ENCODE measurements around the gene AHRR. TPM values are rescaled to one million over a fixed set of nuclear protein-coding genes. Genes with fewer than 3 reads are reported as not detected.

AHRR gene
- total and polyA plus RNA-seq, 9 of the 15 experiments (the other 6 are each of a cell fraction or from before 2014, with no cell fraction given): 0.06 to 1.6 (median 0.75) TPM; not detected in 1

DNA sequence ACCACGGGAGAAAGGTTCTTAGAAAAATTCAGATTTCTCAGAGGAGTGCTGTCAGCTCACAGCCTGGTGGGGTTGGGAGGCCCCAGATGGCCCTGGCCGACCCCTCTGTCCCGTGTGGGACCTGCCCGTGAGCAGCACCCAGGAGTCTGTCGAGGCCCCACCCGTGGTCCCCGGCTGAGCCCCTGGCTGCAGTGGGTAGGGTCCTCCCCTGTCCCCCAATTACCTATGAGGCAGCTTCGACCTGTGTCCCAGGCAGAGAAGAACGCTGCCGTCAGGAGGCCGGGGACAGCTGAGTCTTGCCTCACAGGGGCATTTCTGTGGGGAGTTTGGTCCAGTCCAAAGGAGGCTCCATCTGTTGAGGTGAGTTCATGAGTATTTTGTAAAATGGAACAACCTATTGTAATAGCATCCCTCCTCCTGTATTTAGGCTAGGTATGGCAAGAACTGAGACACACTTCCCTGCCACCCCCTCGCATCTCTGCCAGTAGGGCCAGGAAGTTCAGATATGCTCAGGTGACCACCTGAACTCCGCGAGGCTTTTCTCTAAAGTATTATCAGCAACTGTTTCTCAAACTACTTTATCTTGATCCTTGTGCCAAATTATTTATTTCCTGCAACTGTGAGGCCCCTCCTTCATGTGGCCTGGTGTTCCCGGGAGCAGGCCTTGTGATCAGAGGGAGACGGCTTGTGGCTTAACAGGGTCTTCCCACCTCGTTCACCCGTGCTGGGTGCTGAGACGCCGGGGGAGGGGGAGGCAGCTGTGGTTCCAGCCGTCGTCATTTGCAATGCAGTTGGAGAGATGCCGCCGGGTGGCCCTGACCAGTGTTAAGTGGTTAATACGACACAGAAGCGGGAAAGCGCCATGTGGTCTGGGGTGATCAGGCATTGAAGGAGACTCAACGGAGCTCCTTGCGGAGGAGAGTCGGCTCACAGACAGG is 1.7 kb downstream of the AHRR start:
- intact Hi-C loops (cut with micrococcal nuclease): no loop called here
- DNase-seq (ENCODE audit: extremely low read depth in 1 of 4, low spot score in 3 of 4) (no peak), FAIRE-seq (peak; percentile 26), ATAC-seq (no peak)
- Histone ChIP-seq H3K27me3 (ENCODE audit: control insufficient read depth in 2 of 2, insufficient read depth in 2 of 2, low read length in 2 of 2) (peaks cover 12 to 42% of the 10 kb centered on the region in 2 experiments; a peak in 4 of 5 replicates), H3K36me3 (ENCODE audit: control insufficient read depth, insufficient read depth, low read length) (no peaks in the 10 kb centered on the region), H3K9me3 (replicated peaks; ENCODE audit: control insufficient read depth, insufficient read depth, low read depth, low read length) (no peaks in the 10 kb centered on the region), H2AFZ (ENCODE audit: low read depth, low read length) (no peak overlapping the region), H3K4me1 (replicated peaks in 1 of 2; ENCODE audit: control insufficient read depth in 2 of 2, insufficient read depth in 2 of 2, low read length in 2 of 2) (peaks cover 0 to 44% of the 10 kb centered on the region in 2 experiments; a peak in 2 of 5 replicates), H3K79me2 (ENCODE audit: control insufficient read depth, insufficient read depth, low read length) (no peaks in the 10 kb centered on the region), H3K4me3 (no peak overlapping the region), H4K20me1 (replicated peaks; ENCODE audit: control insufficient read depth, insufficient read depth, low read length) (no peaks in the 10 kb centered on the region; the same call in 1 of the 2 replicates), H3K9me1 (ENCODE audit: control insufficient read depth, insufficient read depth, low read length) (no peaks in the 10 kb centered on the region), H3K27ac (ENCODE audit: extremely low read depth, low read depth, low read length) (no peak overlapping the region), H3K9ac (ENCODE audit: insufficient read depth in 1 of 2, low read depth in 2 of 2, low read length in 2 of 2) (peak overlapping the region in 1 of 2 experiments; percentile 68; a peak in 2 of 4 replicates), H3K4me2 (ENCODE audit: insufficient read depth, low read length) (no peak overlapping the region)
- no TSS peak for BruUV-seq (replicated peaks)
- WGBS (ENCODE audit: insufficient coverage, low coverage, missing lambda C conversion rate): 26% methylated on average over 30 of the region's 30 CpGs
- ChIA-PET CTCF (ENCODE audit: low intra/inter-chr PET ratio) (no interaction called here), POLR2A (interaction anchor here (0.7 to 1.5 kb wide), 2 partner anchors 17 to 27 kb away, joined by 3 read pairs; no protein-coding TSS in a partner anchor)
- in situ Hi-C loops (cut with MboI): no loop called here
- TF ChIP-seq, protein P1, sequence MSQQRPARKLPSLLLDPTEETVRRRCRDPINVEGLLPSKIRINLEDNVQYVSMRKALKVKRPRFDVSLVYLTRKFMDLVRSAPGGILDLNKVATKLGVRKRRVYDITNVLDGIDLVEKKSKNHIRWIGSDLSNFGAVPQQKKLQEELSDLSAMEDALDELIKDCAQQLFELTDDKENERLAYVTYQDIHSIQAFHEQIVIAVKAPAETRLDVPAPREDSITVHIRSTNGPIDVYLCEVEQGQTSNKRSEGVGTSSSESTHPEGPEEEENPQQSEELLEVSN (IDR thresholded peaks at IDR 0.05; ENCODE audit: borderline replicate concordance in 1 of 2, extremely low read depth in 1 of 2, insufficient read depth in 1 of 2, insufficient read length in 1 of 2, low read depth in 1 of 2, low read length in 1 of 2, poor library complexity in 1 of 2, severe bottlenecking in 1 of 2): peak; percentile 67 to 93
- no peak for TF ChIP-seq PCBP1 (IDR thresholded peaks at IDR 0.05; ENCODE audit: low read depth, low read length, poor library complexity, severe bottlenecking)
- TF ChIP-seq WHSC1 (IDR thresholded peaks at IDR 0.05; ENCODE audit: low read length): no peak
- TF ChIP-seq, protein P2, sequence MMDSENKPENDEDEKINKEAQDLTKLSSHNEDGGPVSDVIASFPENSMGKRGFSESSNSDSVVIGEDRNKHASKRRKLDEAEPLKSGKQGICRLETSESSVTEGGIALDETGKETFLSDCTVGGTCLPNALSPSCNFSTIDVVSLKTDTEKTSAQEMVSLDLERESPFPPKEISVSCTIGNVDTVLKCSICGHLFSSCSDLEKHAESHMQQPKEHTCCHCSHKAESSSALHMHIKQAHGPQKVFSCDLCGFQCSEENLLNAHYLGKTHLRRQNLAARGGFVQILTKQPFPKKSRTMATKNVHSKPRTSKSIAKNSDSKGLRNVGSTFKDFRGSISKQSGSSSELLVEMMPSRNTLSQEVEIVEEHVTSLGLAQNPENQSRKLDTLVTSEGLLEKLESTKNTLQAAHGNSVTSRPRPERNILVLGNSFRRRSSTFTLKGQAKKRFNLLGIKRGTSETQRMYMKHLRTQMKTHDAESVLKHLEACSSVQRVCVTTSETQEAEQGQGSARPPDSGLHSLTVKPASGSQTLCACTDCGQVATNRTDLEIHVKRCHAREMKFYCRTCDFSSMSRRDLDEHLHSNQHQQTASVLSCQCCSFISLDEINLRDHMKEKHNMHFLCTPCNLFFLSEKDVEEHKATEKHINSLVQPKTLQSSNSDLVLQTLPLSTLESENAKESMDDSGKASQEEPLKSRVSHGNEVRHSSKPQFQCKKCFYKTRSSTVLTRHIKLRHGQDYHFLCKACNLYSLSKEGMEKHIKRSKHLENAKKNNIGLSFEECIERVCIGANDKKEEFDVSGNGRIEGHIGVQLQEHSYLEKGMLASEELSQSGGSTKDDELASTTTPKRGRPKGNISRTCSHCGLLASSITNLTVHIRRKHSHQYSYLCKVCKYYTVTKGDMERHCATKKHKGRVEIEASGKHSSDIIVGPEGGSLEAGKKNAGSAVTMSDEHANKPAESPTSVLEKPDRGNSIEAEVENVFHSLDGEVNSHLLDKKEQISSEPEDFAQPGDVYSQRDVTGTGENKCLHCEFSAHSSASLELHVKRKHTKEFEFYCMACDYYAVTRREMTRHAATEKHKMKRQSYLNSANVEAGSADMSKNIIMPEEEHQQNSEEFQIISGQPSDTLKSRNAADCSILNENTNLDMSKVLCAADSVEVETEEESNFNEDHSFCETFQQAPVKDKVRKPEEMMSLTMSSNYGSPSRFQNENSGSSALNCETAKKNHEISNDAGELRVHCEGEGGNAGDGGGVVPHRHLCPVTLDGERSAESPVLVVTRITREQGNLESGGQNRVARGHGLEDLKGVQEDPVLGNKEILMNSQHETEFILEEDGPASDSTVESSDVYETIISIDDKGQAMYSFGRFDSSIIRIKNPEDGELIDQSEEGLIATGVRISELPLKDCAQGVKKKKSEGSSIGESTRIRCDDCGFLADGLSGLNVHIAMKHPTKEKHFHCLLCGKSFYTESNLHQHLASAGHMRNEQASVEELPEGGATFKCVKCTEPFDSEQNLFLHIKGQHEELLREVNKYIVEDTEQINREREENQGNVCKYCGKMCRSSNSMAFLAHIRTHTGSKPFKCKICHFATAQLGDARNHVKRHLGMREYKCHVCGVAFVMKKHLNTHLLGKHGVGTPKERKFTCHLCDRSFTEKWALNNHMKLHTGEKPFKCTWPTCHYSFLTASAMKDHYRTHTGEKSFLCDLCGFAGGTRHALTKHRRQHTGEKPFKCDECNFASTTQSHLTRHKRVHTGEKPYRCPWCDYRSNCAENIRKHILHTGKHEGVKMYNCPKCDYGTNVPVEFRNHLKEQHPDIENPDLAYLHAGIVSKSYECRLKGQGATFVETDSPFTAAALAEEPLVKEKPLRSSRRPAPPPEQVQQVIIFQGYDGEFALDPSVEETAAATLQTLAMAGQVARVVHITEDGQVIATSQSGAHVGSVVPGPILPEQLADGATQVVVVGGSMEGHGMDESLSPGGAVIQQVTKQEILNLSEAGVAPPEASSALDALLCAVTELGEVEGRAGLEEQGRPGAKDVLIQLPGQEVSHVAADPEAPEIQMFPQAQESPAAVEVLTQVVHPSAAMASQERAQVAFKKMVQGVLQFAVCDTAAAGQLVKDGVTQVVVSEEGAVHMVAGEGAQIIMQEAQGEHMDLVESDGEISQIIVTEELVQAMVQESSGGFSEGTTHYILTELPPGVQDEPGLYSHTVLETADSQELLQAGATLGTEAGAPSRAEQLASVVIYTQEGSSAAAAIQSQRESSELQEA (IDR thresholded peaks at IDR 0.05; ENCODE audit: low read depth): no peak
- TF ChIP-seq ZNF134 (CRISPR knock-in tag; conservative IDR thresholded peaks at IDR 0.05): no peak
- no peak for TF ChIP-seq RCOR1 (IDR thresholded peaks at IDR 0.05; ENCODE audit: borderline replicate concordance in 1 of 2, low read depth in 2 of 2, low read length in 2 of 2)
- TF ChIP-seq, protein P3, sequence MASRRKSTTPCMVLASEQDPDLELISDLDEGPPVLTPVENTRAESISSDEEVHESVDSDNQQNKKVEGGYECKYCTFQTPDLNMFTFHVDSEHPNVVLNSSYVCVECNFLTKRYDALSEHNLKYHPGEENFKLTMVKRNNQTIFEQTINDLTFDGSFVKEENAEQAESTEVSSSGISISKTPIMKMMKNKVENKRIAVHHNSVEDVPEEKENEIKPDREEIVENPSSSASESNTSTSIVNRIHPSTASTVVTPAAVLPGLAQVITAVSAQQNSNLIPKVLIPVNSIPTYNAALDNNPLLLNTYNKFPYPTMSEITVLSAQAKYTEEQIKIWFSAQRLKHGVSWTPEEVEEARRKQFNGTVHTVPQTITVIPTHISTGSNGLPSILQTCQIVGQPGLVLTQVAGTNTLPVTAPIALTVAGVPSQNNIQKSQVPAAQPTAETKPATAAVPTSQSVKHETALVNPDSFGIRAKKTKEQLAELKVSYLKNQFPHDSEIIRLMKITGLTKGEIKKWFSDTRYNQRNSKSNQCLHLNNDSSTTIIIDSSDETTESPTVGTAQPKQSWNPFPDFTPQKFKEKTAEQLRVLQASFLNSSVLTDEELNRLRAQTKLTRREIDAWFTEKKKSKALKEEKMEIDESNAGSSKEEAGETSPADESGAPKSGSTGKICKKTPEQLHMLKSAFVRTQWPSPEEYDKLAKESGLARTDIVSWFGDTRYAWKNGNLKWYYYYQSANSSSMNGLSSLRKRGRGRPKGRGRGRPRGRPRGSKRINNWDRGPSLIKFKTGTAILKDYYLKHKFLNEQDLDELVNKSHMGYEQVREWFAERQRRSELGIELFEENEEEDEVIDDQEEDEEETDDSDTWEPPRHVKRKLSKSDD (conservative IDR thresholded peaks at IDR 0.05; ENCODE audit: low read length): no peak
